LNCAP (cell line): ENCODE measurements around the gene SEMA3D.

Experiments
- CTCF ChIP-seq: fragments of 450-650 bp; IDR thresholded peaks from 2 replicates; pipeline ENCODE4 v1.5.1; 2017; ENCODE audit warnings: mild to moderate bottlenecking

The SEMA3D gene

GRCh38 chr7:85067371-85067770 is 119.5 kb downstream of the SEMA3D start:
- no peak for TF ChIP-seq CTCF

GRCh38 chr7:85065888-85066485 is 120.9 kb downstream of the SEMA3D start:
- TF ChIP-seq CTCF = no peak

- no peak for TF ChIP-seq CTCF
Measured at GRCh38 chr7:85065306-85065705, 121.5 kb downstream of the SEMA3D start.

GRCh38 chr7:85062651-85063050 is 124.2 kb downstream of the SEMA3D start:
- no peak for TF ChIP-seq CTCF

GRCh38 chr7:85061456-85061855 is 125.4 kb downstream of the SEMA3D start:
- no peak for TF ChIP-seq CTCF

- no peak for TF ChIP-seq CTCF
Measured at GRCh38 chr7:85060696-85061095, 126.2 kb downstream of the SEMA3D start.

GRCh38 chr7:85055906-85056305 is 130.9 kb downstream of the SEMA3D start:
- no peak for TF ChIP-seq CTCF

- no peak for TF ChIP-seq CTCF
Measured at GRCh38 chr7:85055196-85055595, 131.7 kb downstream of the SEMA3D start.
